K562 (cell line): Measurements from ENCODE around the gene CCDC82. TPM values are rescaled to one million over a fixed set of nuclear protein-coding genes. Genes with fewer than 3 reads are reported as not detected.

Experiments used
- ATF1 ChIP-seq, 2 experiments: fragments of 450-650 bp in 1 of 2; IDR thresholded peaks; 2 replicates each; pipeline ENCODE4 v1.6.1; 2016; ENCODE audit warnings: missing compliant biosample characterization in 1 of 2, missing genetic modification characterization in 1 of 2
- ELF2 ChIP-seq: fragments of 250-450 bp; sonication (Bioruptor Pico); IDR thresholded peaks from 2 replicates; pipeline ENCODE4 v1.5.0; 2021; ENCODE audit warnings: mild to moderate bottlenecking
- HCFC1 ChIP-seq: IDR thresholded peaks from 2 replicates; pipeline ENCODE4 v1.6.1; 2012; ENCODE audit warnings: low read depth, low read length, improper control_type of control experiment
- NR2C2 ChIP-seq, 2 experiments: fragments of 200-800 bp in 1 of 2; sonication (Bioruptor generic) in 1 of 2; sonication (generic) in 1 of 2; formaldehyde crosslinking in 1 of 2; IDR thresholded peaks; 2 replicates each; pipeline versions ENCODE4 v1.6.1 to v1.8.0; 2016 to 2022; ENCODE audit warnings: mild to moderate bottlenecking in 1 of 2, missing compliant biosample characterization in 1 of 2, missing genetic modification characterization in 1 of 2, missing genetic modification reagents in 1 of 2
- NR4A1 ChIP-seq, 2 experiments: fragments of 250-450 bp in 1 of 2; fragments of 450-650 bp in 1 of 2; sonication (Bioruptor Pico) in 1 of 2; IDR thresholded peaks; 2 replicates each; pipeline versions ENCODE4 v1.4.0 to v1.6.1; 2016 to 2020; ENCODE audit warnings: mild to moderate bottlenecking in 2 of 2, missing compliant biosample characterization in 1 of 2, missing genetic modification characterization in 1 of 2, moderate library complexity in 1 of 2
- POLR2A ChIP-seq: fragments of 450-650 bp; conservative IDR thresholded peaks from 2 replicates; pipeline ENCODE4 v1.6.1; 2016
- SMARCB1 ChIP-seq: IDR thresholded peaks from 2 replicates; pipeline ENCODE4 v1.6.1; 2011; ENCODE audit warnings: improper control_type of control experiment, low read depth; ENCODE audit not compliant: insufficient read length
- TAF7 ChIP-seq: fragments of 450-650 bp; IDR thresholded peaks from 2 replicates; pipeline ENCODE4 v1.6.1; 2016; ENCODE audit warnings: missing genetic modification characterization, missing compliant biosample characterization
- ZEB2 ChIP-seq: fragments of 450-650 bp; IDR thresholded peaks from 2 replicates; pipeline ENCODE4 v1.6.1; 2016
- ZNF239 ChIP-seq: fragments of 250-450 bp; sonication (Bioruptor Pico); IDR thresholded peaks from 2 replicates; pipeline ENCODE4 v1.4.0; 2020; ENCODE audit warnings: mild to moderate bottlenecking
- ZNF77 ChIP-seq: fragments of 250-450 bp; sonication (Bioruptor Pico); IDR thresholded peaks from 2 replicates; pipeline ENCODE4 v1.5.0; 2020
- ZSCAN29 ChIP-seq: fragments of 450-650 bp; IDR thresholded peaks from 2 replicates; pipeline ENCODE4 v1.6.1; 2017
- polyA plus RNA-seq, 8 experiments: library from polyadenylated mRNA; depleted of rRNA in 4 of 8; stranded (reverse) in 5 of 8; unstranded in 3 of 8; fragments of >200 nt; fragmentation: Nextera tagmentation in 2 of 8; fragmentation: Illumina TruSeq in 1 of 8; extraction: Ambion mirVana in 2 of 8; extraction: Trizol in 1 of 8; gene quantifications; 2 replicates each; pipeline versions ENCODE4 v1.2.1 to v1.2.3, GENCODE V29; 2011 to 2014; ENCODE audit warnings: inconsistent platforms in 1 of 8, missing spikeins in 1 of 8
- total RNA-seq, 7 experiments: library from RNA; depleted of rRNA in 6 of 7; stranded (reverse); fragments of >200 nt in 6 of 7; fragmentation: Illumina TruSeq in 2 of 7; extraction: Trizol in 2 of 7; gene quantifications; 2 replicates each; pipeline versions ENCODE4 v1.2.1 to v1.2.3, GENCODE V29; 2011 to 2021; ENCODE audit warnings: low replicate concordance in 1 of 7
- TF ChIP-seq, protein P1 (sequence below): fragments of 450-650 bp; IDR thresholded peaks from 2 replicates; pipeline ENCODE4 v1.6.1; 2016; ENCODE audit warnings: antibody characterized with exemption
- TF ChIP-seq, protein P2 (sequence below), 3 experiments: fragments of 200-800 bp in 1 of 3; sonication (Bioruptor generic) in 1 of 3; sonication (generic) in 1 of 3; formaldehyde crosslinking in 1 of 3; IDR thresholded peaks; 2 replicates each; pipeline versions ENCODE4 v1.6.1 to v1.8.0; 2016 to 2022; ENCODE audit warnings: mild to moderate bottlenecking in 2 of 3, missing compliant biosample characterization in 2 of 3, missing genetic modification characterization in 2 of 3, missing genetic modification reagents in 1 of 3
- TF ChIP-seq, protein P3 (sequence below), 2 experiments: IDR thresholded peaks; 2 replicates each; pipeline ENCODE4 v1.6.1; 2012; ENCODE audit warnings: improper control_type of control experiment in 2 of 2, low read depth in 2 of 2, low read length in 2 of 2, borderline replicate concordance in 1 of 2
- TF ChIP-seq, protein P4 (sequence below), 2 experiments: IDR thresholded peaks in 1 of 2; conservative IDR thresholded peaks in 1 of 2; 2 replicates each; pipeline ENCODE4 v1.6.1; 2016; ENCODE audit warnings: low read depth in 2 of 2, mild to moderate bottlenecking in 1 of 2, missing compliant biosample characterization in 1 of 2, missing genetic modification characterization in 1 of 2, moderate library complexity in 1 of 2
- TF ChIP-seq, protein P5 (sequence below): fragments of 450-650 bp; IDR thresholded peaks from 2 replicates; pipeline ENCODE4 v1.6.1; 2017; ENCODE audit warnings: mild to moderate bottlenecking, moderate library complexity

The CCDC82 gene
- total and polyA plus RNA-seq, 9 of the 15 experiments (the other 6 are each of a cell fraction or from before 2014, with no cell fraction given): 12.5 to 51.3 (median 24.5) TPM

DNA sequence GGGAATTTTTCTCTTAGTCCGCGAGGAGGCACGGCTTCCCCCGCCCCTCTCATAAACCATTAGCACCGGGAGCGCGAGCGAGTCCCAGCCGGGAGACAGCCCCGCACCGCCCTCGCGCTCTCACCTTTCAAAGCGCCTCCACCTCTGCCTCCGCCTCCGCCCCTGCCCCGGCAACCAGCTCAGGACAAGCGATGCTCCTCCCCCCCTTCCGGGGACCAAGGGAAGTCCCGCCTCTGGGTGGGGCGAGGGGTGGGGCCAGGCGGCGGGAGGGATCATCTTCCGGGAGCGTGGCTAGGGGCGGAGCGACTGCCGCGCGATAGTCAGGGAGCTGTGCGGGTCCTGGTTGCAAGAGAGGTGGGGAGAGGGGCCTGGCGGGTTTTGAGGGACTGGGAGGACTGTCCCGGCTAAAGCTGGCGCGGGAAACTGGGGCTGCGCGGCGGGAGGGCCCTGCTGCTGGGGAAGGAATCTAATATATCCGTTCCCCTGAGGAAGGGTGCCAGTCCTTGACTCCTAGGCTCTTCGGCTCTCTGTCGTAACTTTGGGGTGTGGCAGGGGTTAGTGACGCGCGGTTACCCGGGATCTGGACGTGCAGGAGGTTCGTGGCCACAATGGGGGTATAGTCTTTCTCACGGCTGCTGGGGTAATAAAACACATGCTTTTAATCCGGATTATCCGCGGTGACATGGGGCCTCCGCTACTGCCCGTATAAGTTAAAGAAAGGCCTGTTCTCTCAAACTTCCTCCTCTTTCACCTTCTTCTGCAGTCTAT, at the start of gene CCDC82, which contains the start of gene JRKL (continued):
- TF ChIP-seq, protein P1, sequence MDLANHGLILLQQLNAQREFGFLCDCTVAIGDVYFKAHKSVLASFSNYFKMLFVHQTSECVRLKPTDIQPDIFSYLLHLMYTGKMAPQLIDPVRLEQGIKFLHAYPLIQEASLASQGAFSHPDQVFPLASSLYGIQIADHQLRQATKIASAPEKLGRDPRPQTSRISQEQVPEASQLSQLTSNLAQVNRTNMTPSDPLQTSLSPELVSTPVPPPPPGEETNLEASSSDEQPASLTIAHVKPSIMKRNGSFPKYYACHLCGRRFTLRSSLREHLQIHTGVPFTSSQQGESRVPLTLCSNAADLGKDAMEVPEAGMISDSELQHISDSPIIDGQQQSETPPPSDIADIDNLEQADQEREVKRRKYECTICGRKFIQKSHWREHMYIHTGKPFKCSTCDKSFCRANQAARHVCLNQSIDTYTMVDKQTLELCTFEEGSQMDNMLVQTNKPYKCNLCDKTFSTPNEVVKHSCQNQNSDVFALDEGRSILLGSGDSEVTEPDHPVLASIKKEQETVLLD: no peak
- peak; percentile 16; the same call in 1 of the 2 replicates for TF ChIP-seq TAF7 (tag)
- TF ChIP-seq NR2C2 (CRISPR knock-in tag; IDR thresholded peaks at IDR 0.05): no peak
- TF ChIP-seq NR2C2 (tag; IDR thresholded peaks at IDR 0.05): peak; percentile 55; the same call in 1 of the 2 replicates
- TF ChIP-seq NR4A1 (CRISPR knock-in tag; IDR thresholded peaks at IDR 0.05): no peak
- TF ChIP-seq NR4A1 (tag; IDR thresholded peaks at IDR 0.05): no peak
- TF ChIP-seq ZNF239 (CRISPR knock-in tag): no peak
- TF ChIP-seq ZNF77: no peak
- TF ChIP-seq SMARCB1: no peak
- TF ChIP-seq, protein P2, sequence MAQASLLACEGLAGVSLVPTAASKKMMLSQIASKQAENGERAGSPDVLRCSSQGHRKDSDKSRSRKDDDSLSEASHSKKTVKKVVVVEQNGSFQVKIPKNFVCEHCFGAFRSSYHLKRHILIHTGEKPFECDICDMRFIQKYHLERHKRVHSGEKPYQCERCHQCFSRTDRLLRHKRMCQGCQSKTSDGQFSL (CRISPR knock-in tag; IDR thresholded peaks at IDR 0.05): no peak
- TF ChIP-seq, protein P2 (tag; IDR thresholded peaks at IDR 0.05): no peak
- TF ChIP-seq, protein P3, sequence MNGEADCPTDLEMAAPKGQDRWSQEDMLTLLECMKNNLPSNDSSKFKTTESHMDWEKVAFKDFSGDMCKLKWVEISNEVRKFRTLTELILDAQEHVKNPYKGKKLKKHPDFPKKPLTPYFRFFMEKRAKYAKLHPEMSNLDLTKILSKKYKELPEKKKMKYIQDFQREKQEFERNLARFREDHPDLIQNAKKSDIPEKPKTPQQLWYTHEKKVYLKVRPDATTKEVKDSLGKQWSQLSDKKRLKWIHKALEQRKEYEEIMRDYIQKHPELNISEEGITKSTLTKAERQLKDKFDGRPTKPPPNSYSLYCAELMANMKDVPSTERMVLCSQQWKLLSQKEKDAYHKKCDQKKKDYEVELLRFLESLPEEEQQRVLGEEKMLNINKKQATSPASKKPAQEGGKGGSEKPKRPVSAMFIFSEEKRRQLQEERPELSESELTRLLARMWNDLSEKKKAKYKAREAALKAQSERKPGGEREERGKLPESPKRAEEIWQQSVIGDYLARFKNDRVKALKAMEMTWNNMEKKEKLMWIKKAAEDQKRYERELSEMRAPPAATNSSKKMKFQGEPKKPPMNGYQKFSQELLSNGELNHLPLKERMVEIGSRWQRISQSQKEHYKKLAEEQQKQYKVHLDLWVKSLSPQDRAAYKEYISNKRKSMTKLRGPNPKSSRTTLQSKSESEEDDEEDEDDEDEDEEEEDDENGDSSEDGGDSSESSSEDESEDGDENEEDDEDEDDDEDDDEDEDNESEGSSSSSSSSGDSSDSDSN (IDR thresholded peaks at IDR 0.05; ENCODE audit: borderline replicate concordance in 1 of 2, low read depth in 2 of 2, low read length in 2 of 2): peak in 1 of 2 experiments; percentile 64; a peak in 2 of 4 replicates
- TF ChIP-seq, protein P4, sequence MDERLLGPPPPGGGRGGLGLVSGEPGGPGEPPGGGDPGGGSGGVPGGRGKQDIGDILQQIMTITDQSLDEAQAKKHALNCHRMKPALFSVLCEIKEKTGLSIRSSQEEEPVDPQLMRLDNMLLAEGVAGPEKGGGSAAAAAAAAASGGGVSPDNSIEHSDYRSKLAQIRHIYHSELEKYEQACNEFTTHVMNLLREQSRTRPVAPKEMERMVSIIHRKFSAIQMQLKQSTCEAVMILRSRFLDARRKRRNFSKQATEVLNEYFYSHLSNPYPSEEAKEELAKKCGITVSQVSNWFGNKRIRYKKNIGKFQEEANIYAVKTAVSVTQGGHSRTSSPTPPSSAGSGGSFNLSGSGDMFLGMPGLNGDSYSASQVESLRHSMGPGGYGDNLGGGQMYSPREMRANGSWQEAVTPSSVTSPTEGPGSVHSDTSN (CRISPR knock-in tag; IDR thresholded peaks at IDR 0.05; ENCODE audit: low read depth): no peak
- TF ChIP-seq, protein P4 (tag; conservative IDR thresholded peaks at IDR 0.05; ENCODE audit: low read depth): no peak
- TF ChIP-seq HCFC1: peak; percentile 17; the same call in 1 of the 2 replicates
- peak; percentile 63; the same call in 1 of the 2 replicates for TF ChIP-seq ZSCAN29
- no peak; the same call in 1 of the 2 replicates for TF ChIP-seq ATF1 (CRISPR knock-in tag; IDR thresholded peaks at IDR 0.05)
- TF ChIP-seq ATF1 (tag; IDR thresholded peaks at IDR 0.05): peak; percentile 80
- TF ChIP-seq, protein P5, sequence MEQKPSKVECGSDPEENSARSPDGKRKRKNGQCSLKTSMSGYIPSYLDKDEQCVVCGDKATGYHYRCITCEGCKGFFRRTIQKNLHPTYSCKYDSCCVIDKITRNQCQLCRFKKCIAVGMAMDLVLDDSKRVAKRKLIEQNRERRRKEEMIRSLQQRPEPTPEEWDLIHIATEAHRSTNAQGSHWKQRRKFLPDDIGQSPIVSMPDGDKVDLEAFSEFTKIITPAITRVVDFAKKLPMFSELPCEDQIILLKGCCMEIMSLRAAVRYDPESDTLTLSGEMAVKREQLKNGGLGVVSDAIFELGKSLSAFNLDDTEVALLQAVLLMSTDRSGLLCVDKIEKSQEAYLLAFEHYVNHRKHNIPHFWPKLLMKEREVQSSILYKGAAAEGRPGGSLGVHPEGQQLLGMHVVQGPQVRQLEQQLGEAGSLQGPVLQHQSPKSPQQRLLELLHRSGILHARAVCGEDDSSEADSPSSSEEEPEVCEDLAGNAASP: no peak
- TF ChIP-seq ZEB2: peak; percentile 44; the same call in 1 of the 2 replicates
- peak; percentile 91 for TF ChIP-seq POLR2A
- TF ChIP-seq ELF2 (CRISPR knock-in tag): 0 out of 2 replicates have a peak, but pooled peaks have one; percentile 38
